Coronary artery (tissue), 2 donors: ENCODE measurements around the gene ELF1.

Experiments used
- DNase-seq: peaks from one replicate; pipeline ENCODE4 v3.0.0-alpha.2; 2017; ENCODE audit warnings: low spot score
- H3K27ac ChIP-seq, 2 donors: fragments of 200-600 bp; sonication (generic); one replicate each; pipeline ENCODE4 v1.5.1; 2016 to 2019
- H3K4me3 ChIP-seq: fragments of 200-600 bp; sonication (generic); 2 replicates; pipeline ENCODE4 v1.5.1; 2016; ENCODE audit warnings: mild to moderate bottlenecking, moderate library complexity
- CTCF ChIP-seq: fragments of 200-600 bp; sonication (generic); IDR thresholded peaks from one replicate; pipeline ENCODE4 v1.5.1; 2019; ENCODE audit warnings: antibody characterized with exemption

Gene ELF1

DNA sequence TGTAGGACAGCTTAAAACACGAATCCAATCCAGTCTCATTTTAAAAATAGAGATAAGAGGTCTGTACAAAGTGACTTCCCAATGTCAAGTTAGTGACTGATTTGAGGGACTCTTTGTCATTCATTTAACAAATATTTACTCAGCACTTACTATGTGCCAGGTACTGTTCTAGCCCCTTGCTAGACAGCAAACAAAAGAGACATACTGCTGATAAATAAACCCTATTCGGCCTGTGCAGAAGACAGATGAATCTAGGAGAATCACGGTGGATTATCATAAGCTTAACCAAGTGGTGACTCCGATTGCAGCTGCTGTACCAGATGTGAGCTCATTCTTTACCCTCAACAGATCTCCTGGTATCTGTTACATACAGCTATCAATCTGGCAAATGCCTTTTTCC is 6.4 kb upstream of the ELF1 start:
- TF ChIP-seq CTCF, result no peak
- Histone ChIP-seq H3K4me3 (no peak overlapping the region), H3K27ac (no peak overlapping the region)
- DNase-seq, result no peak

DNA sequence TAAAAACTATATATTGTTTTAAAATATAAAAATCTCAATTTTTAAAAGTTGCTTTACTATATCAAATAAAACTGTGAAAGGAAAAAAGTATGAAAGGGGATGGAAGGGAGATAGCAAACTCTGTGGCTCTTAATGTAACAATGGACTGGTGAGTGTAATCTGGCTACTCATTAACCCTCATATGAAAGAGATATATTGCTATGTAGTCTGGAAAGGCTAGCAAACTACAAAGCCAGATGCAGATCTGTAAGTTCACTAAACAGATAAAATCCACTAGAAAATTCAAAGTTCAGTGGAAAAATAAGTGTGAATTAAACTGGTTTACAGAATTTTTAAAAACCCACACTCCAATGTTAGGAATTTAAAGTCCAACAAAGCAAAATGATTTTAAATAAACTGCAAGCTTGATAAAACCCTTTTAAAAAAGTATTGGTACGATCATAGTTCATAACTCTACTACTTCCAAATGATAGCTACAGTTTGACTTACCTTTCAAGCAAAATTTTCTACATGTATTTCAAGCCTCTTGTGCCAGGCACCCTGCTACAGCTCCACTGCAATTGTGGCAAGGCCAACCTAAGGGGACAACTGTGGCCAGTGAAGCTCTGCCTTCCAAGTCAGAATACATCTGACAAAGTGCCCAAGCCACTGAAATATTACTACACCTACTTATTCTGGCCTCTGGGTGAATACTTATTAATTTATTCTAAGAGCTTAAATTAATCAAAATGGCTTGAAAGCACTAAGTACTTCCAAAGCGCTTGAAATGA is 647 bp upstream of the ELF1 start:
- TF ChIP-seq CTCF, result no peak
- H3K4me3 ChIP-seq, result no peak overlapping the region
- H3K27ac ChIP-seq, result peak overlapping the region in 1 of 2 donors; percentile 29
- DNase-seq, result no peak

- TF ChIP-seq CTCF, result no peak
- H3K27ac ChIP-seq, result peak overlapping the region; percentile 29 to 58
- no peak for DNase-seq
- peak overlapping the region; percentile 36 for H3K4me3 ChIP-seq
Measured at GRCh38 chr13:41018602-41018948, 541 bp downstream of the ELF1 start.

DNA sequence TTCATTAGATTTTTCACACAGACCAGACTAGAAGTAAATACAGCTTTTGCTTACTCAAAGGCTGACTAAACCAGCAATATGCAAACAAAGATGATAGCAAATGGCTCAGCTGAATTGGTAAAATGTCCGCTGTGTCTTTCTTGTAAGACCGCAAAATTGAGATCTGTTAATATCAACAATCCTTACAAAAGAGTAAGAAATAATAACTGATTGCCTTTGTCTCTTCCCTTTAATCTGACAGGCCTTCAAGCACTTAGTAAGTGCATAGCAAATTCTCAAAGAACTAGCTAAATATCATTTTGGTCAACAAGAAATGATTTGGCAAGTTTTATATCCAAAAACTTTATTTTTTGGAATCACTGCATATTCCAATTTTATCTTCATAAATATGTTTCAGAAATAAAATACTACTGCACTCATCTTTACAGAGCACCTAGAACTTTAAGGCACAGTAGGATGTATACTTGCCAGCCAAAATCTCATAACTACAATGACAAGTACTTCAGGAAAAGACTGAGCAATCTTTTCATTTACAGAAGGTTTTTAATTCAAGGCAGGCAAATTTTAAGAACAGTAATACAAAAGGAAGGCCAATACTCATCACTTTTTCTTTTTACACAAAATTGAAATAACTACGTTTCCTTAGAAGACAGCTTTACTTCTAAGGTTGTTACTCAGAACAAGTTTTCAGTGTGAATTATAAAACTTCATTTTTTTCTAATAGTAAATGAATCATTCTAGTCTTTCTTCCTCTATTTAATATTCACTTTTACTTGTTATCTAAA is 1.1 kb downstream of the ELF1 start:
- peak overlapping the region; percentile 8 for H3K4me3 ChIP-seq
- DNase-seq, result no peak
- no peak for TF ChIP-seq CTCF
- peak overlapping the region in 1 of 2 donors; percentile 29 for H3K27ac ChIP-seq

DNA sequence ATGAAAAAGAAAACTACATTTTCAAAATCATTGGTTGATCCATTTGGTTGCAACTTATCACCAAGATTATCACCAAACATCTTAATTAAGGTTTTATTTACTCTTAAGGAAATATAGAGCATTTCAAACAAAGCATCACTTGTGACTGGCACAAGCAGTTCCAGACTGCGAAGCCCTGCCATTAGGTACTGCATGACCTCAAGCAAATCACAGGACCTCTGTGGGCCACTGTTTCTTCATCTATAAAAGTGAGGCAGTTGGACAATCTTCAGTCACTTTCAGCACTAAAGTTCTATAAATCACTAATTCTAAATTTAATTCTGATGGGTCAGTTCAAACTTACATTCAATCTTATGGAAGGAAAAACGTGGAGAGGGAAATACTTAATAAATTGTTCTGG is 2.0 kb downstream of the ELF1 start:
- Histone ChIP-seq H3K27ac (peak overlapping the region in 1 of 2 donors; percentile 43), H3K4me3 (no peak overlapping the region)
- no peak for TF ChIP-seq CTCF
- no peak for DNase-seq

- Histone ChIP-seq H3K4me3 (no peak overlapping the region), H3K27ac (no peak overlapping the region)
- DNase-seq, result no peak
- TF ChIP-seq CTCF, result no peak
Measured at GRCh38 chr13:41015920-41016319, 3.2 kb downstream of the ELF1 start.

GRCh38 chr13:41013835-41014234 is 5.3 kb downstream of the ELF1 start:
- DNase-seq, result no peak
- H3K4me3 ChIP-seq, result no peak overlapping the region
- H3K27ac ChIP-seq, result no peak overlapping the region
- TF ChIP-seq CTCF, result no peak
